Eye (tissue), 1 donor: Measurements from ENCODE around the gene CLDN4.
A peak's percentile ranks its signal among the peaks of the same experiment; 100 is the strongest.
"Not testable (repeated sequence)": the region's sequence is repeated elsewhere in the genome, so short reads cannot be mapped to it uniquely, and the experiment has no call there.

ENCODE experiments used
- DNase-seq: peaks from one replicate; pipeline ENCODE4 v3.0.0-alpha.2; 2015

The CLDN4 gene

GRCh38 chr7:73844131-73844547, 13.3 kb downstream of the CLDN4 start:
- DNase-seq: no peak

- no peak for DNase-seq
These were observed 14.2 kb downstream of the CLDN4 start for GRCh38 chr7:73844848-73845460.

GRCh38 chr7:73845701-73846195, 15.0 kb downstream of the CLDN4 start:
- DNase-seq: not testable (repeated sequence)

GRCh38 chr7:73847941-73848723, 17.3 kb downstream of the CLDN4 start:
- DNase-seq: no peak

GRCh38 chr7:73850781-73851207, 20.0 kb downstream of the CLDN4 start:
- DNase-seq: peak; percentile 48

GRCh38 chr7:73851410-73852338, 20.9 kb downstream of the CLDN4 start:
- DNase-seq: peak; percentile 59

GRCh38 chr7:73852500-73852899, 21.7 kb downstream of the CLDN4 start:
- no peak for DNase-seq

- DNase-seq: no peak
These were observed 26.1 kb downstream of the CLDN4 start for GRCh38 chr7:73856941-73857340.

- DNase-seq: no peak
These were observed 28.0 kb downstream of the CLDN4 start for GRCh38 chr7:73858807-73859206.

GRCh38 chr7:73860859-73861258, 30.1 kb downstream of the CLDN4 start, which contains the start of gene TMEM270:
TMEM270 (plus strand) TSS chr7:73861159; CDS start chr7:73861195, 36 bp downstream.
- no peak for DNase-seq

GRCh38 chr7:73861305-73861704, 30.5 kb downstream of the CLDN4 start:
- no peak for DNase-seq

- DNase-seq: no peak
These were observed 34.4 kb downstream of the CLDN4 start for GRCh38 chr7:73864981-73865711.

- peak; percentile 80 for DNase-seq
These were observed 35.1 kb downstream of the CLDN4 start for GRCh38 chr7:73865738-73866445.

GRCh38 chr7:73866446-73866767, 35.6 kb downstream of the CLDN4 start:
- no peak for DNase-seq

- DNase-seq: peak; percentile 60
These were observed 38.4 kb downstream of the CLDN4 start for GRCh38 chr7:73869011-73869798.

- DNase-seq: peak; percentile 90
These were observed 39.3 kb downstream of the CLDN4 start for GRCh38 chr7:73870041-73870492.

GRCh38 chr7:73871163-73872011, 40.6 kb downstream of the CLDN4 start:
- DNase-seq: peak; percentile 48

- no peak for DNase-seq
These were observed 41.5 kb downstream of the CLDN4 start for GRCh38 chr7:73872056-73872908.

GRCh38 chr7:73876361-73876760, 45.6 kb downstream of the CLDN4 start:
- DNase-seq: no peak
